Duodenal mucosa (tissue), 2 donors: Measurements from ENCODE around the gene TSEN54.
"Not testable (repeated sequence)": the region's sequence is repeated elsewhere in the genome, so short reads cannot be mapped to it uniquely, and the experiment has no call there.

Experiments
- H3K27ac ChIP-seq: one replicate; pipeline ENCODE4 v1.7.0; 2013; ENCODE audit warnings: low read depth, low read length
- H3K27me3 ChIP-seq, 2 donors: one replicate each; pipeline ENCODE4 v1.7.0; 2013; ENCODE audit warnings: low read length in 2 of 2, control low read depth in 1 of 2; ENCODE audit not compliant: insufficient read depth in 2 of 2, control insufficient read depth in 1 of 2
- H3K36me3 ChIP-seq, 2 donors: one replicate each; pipeline ENCODE4 v1.7.0; 2013; ENCODE audit warnings: low read length in 2 of 2, control low read depth in 1 of 2; ENCODE audit not compliant: insufficient read depth in 2 of 2, control insufficient read depth in 1 of 2
- H3K4me1 ChIP-seq, 2 donors: one replicate each; pipeline ENCODE4 v1.7.0; 2013; ENCODE audit warnings: low read length in 2 of 2, control low read depth in 1 of 2; ENCODE audit not compliant: insufficient read depth in 2 of 2, control insufficient read depth in 1 of 2
- H3K4me3 ChIP-seq, 2 donors: one replicate each; pipeline ENCODE4 v1.7.0; 2013; ENCODE audit warnings: low read length in 2 of 2, low read depth in 1 of 2
- H3K9ac ChIP-seq, 2 donors: one replicate each; pipeline ENCODE4 v1.7.0; 2013; ENCODE audit warnings: low read length in 2 of 2, low read depth in 1 of 2
- H3K9me3 ChIP-seq, 2 donors: one replicate each; pipeline ENCODE4 v1.7.0; 2013; ENCODE audit warnings: low read length in 2 of 2, control low read depth in 1 of 2; ENCODE audit not compliant: control insufficient read depth in 1 of 2

TSEN54 gene

GRCh38 chr17:75517297-75517865 lies 1.1 kb downstream of the TSEN54 start:
- peak overlapping the region; percentile 27 to 62 for H3K9ac ChIP-seq
- H3K9me3 ChIP-seq = no peaks in the 10 kb centered on the region
- H3K36me3 ChIP-seq = peaks cover 10 to 25% of the 10 kb centered on the region in 2 donors
- H3K4me3 ChIP-seq = peak overlapping the region; percentile 69 to 79
- H3K27ac ChIP-seq = no peak overlapping the region
- H3K27me3 ChIP-seq = no peaks in the 10 kb centered on the region
- peaks cover 22 to 32% of the 10 kb centered on the region in 2 donors for H3K4me1 ChIP-seq

- Histone ChIP-seq H3K36me3 (peaks cover 12 to 27% of the 10 kb centered on the region in 2 donors), H3K27ac (no peak overlapping the region), H3K27me3 (no peaks in the 10 kb centered on the region), H3K9me3 (no peaks in the 10 kb centered on the region), H3K4me1 (peaks cover 20 to 32% of the 10 kb centered on the region in 2 donors), H3K4me3 (peak overlapping the region in 1 of 2 donors; percentile 79), H3K9ac (peak overlapping the region; percentile 27 to 62)
Measured at GRCh38 chr17:75518201-75518600, 1.9 kb downstream of the TSEN54 start.

GRCh38 chr17:75518983-75519537 lies 2.7 kb downstream of the TSEN54 start:
- peaks cover 18 to 26% of the 10 kb centered on the region in 2 donors for H3K4me1 ChIP-seq
- no peak overlapping the region for H3K9ac ChIP-seq
- H3K36me3 ChIP-seq = peaks cover 6 to 27% of the 10 kb centered on the region in 2 donors
- H3K27ac ChIP-seq = no peak overlapping the region
- H3K9me3 ChIP-seq = no peaks in the 10 kb centered on the region
- no peaks in the 10 kb centered on the region for H3K27me3 ChIP-seq
- no peak overlapping the region for H3K4me3 ChIP-seq

GRCh38 chr17:75520413-75520812 lies 4.1 kb downstream of the TSEN54 start:
- not testable (repeated sequence) for H3K4me3 ChIP-seq, H3K27me3 ChIP-seq, H3K27ac ChIP-seq, H3K9ac ChIP-seq, H3K9me3 ChIP-seq
- H3K4me1 ChIP-seq = peaks cover 20 to 25% of the 10 kb centered on the region in 2 donors
- H3K36me3 ChIP-seq = peaks cover 6 to 27% of the 10 kb centered on the region in 2 donors

GRCh38 chr17:75521290-75521689 lies 5.0 kb downstream of the TSEN54 start:
- H3K27ac ChIP-seq = no peak overlapping the region
- H3K9ac ChIP-seq = no peak overlapping the region
- H3K9me3 ChIP-seq = no peaks in the 10 kb centered on the region
- no peaks in the 10 kb centered on the region for H3K27me3 ChIP-seq
- peaks cover 20 to 25% of the 10 kb centered on the region in 2 donors for H3K4me1 ChIP-seq
- H3K36me3 ChIP-seq = peaks cover 6 to 27% of the 10 kb centered on the region in 2 donors
- no peak overlapping the region for H3K4me3 ChIP-seq

- H3K9ac ChIP-seq = no peak overlapping the region
- peaks cover 6 to 27% of the 10 kb centered on the region in 2 donors for H3K36me3 ChIP-seq
- H3K4me1 ChIP-seq = peaks cover 23 to 29% of the 10 kb centered on the region in 2 donors
- H3K27me3 ChIP-seq = no peaks in the 10 kb centered on the region
- H3K4me3 ChIP-seq = no peak overlapping the region
- H3K27ac ChIP-seq = no peak overlapping the region
- H3K9me3 ChIP-seq = no peaks in the 10 kb centered on the region
Measured at GRCh38 chr17:75521951-75522727, 5.8 kb downstream of the TSEN54 start.

DNA sequence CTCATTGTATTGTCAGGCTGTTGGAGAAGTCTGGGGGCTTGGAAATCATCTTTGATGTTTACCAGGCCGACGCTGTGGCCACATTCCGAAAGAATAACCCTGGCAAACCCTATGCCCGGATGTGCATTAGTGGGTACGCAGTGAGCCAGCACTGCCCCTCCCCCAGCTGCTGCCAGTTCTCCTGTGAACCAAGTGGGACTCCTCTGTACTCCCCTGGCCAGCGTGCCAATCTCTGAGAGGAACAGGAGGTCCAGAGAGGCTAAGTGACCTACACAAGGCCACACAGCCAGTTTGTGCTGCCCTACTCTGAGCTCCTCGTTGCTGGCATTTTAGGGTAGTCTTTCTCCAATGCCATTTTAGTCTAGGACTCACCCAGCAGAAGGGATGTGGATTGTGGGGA lies 7.3 kb downstream of the TSEN54 start:
- no peaks in the 10 kb centered on the region for H3K27me3 ChIP-seq
- peaks cover 6 to 27% of the 10 kb centered on the region in 2 donors for H3K36me3 ChIP-seq
- H3K27ac ChIP-seq = no peak overlapping the region
- H3K9me3 ChIP-seq = no peaks in the 10 kb centered on the region
- H3K4me3 ChIP-seq = no peak overlapping the region
- H3K9ac ChIP-seq = no peak overlapping the region
- peaks cover 12 to 18% of the 10 kb centered on the region in 2 donors for H3K4me1 ChIP-seq

- Histone ChIP-seq H3K27me3 (no peaks in the 10 kb centered on the region), H3K9me3 (no peaks in the 10 kb centered on the region), H3K27ac (peak overlapping the region; percentile 89), H3K36me3 (peaks cover 6 to 23% of the 10 kb centered on the region in 2 donors), H3K9ac (peak overlapping the region; percentile 59 to 77), H3K4me3 (peak overlapping the region; percentile 66 to 67), H3K4me1 (peaks cover 12 to 18% of the 10 kb centered on the region in 2 donors)
Measured at GRCh38 chr17:75524269-75524969, 8.1 kb downstream of the TSEN54 start.

- Histone ChIP-seq H3K27ac (peak within 1 kb of the TSS; percentile 89), H3K27me3 (no peaks in the 10 kb centered on the region), H3K9ac (peak within 1 kb of the TSS; percentile 85 to 96), H3K9me3 (no peaks in the 10 kb centered on the region), H3K4me1 (peaks cover 12 to 22% of the 10 kb centered on the region in 2 donors), H3K4me3 (peak within 1 kb of the TSS; percentile 77 to 81), H3K36me3 (peaks cover 6 to 18% of the 10 kb centered on the region in 2 donors)
Measured at GRCh38 chr17:75524970-75525805, 8.9 kb downstream of the TSEN54 start, which contains the start of gene LLGL2. Gene LLGL2, plus strand, starts transcription at chr17:75525697. Its CDS starts 17,730 bp downstream, at chr17:75543427.
